GM18873 (cell line): ENCODE results near the gene CXCL9.
A peak's percentile ranks its signal among the peaks of the same experiment; 100 is the strongest.
"Not testable (repeated sequence)": the region's sequence is repeated elsewhere in the genome, so short reads cannot be mapped to it uniquely, and the experiment has no call there.

Experiments used
- ATAC-seq: cut with Tn5 transposase; IDR thresholded peaks from one replicate; pipeline ENCODE4 v1.9.1; 2021; ENCODE audit warnings: mild to moderate bottlenecking, moderate library complexity, moderate number of reproducible peaks; ENCODE audit not compliant: unreplicated experiment, low FRiP score

The CXCL9 gene

GRCh38 chr4:76013540-76013939, 6.2 kb upstream of the CXCL9 start:
- no peak for ATAC-seq

GRCh38 chr4:76012388-76012801, 5.1 kb upstream of the CXCL9 start:
- ATAC-seq, result no peak

GRCh38 chr4:76011700-76012387, 4.5 kb upstream of the CXCL9 start:
- ATAC-seq, result peak; percentile 61

GRCh38 chr4:76011018-76011670, 3.8 kb upstream of the CXCL9 start:
- no peak for ATAC-seq

- no peak for ATAC-seq
These were observed 3.3 kb upstream of the CXCL9 start for GRCh38 chr4:76010576-76010975.

GRCh38 chr4:76009311-76009710, 2.0 kb upstream of the CXCL9 start:
- ATAC-seq, result no peak

GRCh38 chr4:76003620-76004019, 3.7 kb downstream of the CXCL9 start:
- no peak for ATAC-seq

- ATAC-seq, result no peak
These were observed 4.3 kb downstream of the CXCL9 start for GRCh38 chr4:76003035-76003434.

GRCh38 chr4:76002176-76002575, 5.1 kb downstream of the CXCL9 start:
- no peak for ATAC-seq

GRCh38 chr4:76001700-76002099, 5.6 kb downstream of the CXCL9 start:
- ATAC-seq, result no peak

- ATAC-seq, result no peak
These were observed 7.0 kb downstream of the CXCL9 start for GRCh38 chr4:76000279-76000678.

GRCh38 chr4:75998525-75999147, 8.7 kb downstream of the CXCL9 start:
- ATAC-seq, result not testable (repeated sequence)

GRCh38 chr4:75997946-75998345, 9.4 kb downstream of the CXCL9 start:
- ATAC-seq, result no peak

GRCh38 chr4:75997081-75997480, 10.2 kb downstream of the CXCL9 start:
- ATAC-seq, result no peak

GRCh38 chr4:75995727-75996126, 11.6 kb downstream of the CXCL9 start:
- no peak for ATAC-seq

- ATAC-seq, result no peak
These were observed 14.8 kb downstream of the CXCL9 start for GRCh38 chr4:75992462-75992861.

GRCh38 chr4:75989846-75990528, 17.3 kb downstream of the CXCL9 start:
- no peak for ATAC-seq

GRCh38 chr4:75985116-75985515, 22.2 kb downstream of the CXCL9 start:
- no peak for ATAC-seq

- no peak for ATAC-seq
These were observed 26.7 kb downstream of the CXCL9 start for GRCh38 chr4:75980576-75980975.

GRCh38 chr4:75976177-75976576, 31.1 kb downstream of the CXCL9 start:
- ATAC-seq, result no peak

GRCh38 chr4:75973766-75974165, 33.5 kb downstream of the CXCL9 start:
- no peak for ATAC-seq
